ENCODE results near the gene TFG. TPM values are rescaled to one million over a fixed set of nuclear protein-coding genes. Genes with fewer than 3 reads are reported as not detected.

Gene TFG
- total and polyA plus RNA-seq, 8 donors: 28.5 to 49.5 (median 38.6) TPM

- ATAC-seq (no peak), DNase-seq (no peak), FAIRE-seq (no peak)
- no peaks in the 10 kb centered on the region for H3K27me3 ChIP-seq
- no peaks in the 10 kb centered on the region for H3K4me1 ChIP-seq
- intact Hi-C loops (cut with DNase I): no loop called here
- no peaks in the 10 kb centered on the region for H3K9me3 ChIP-seq
- no peak overlapping the region for H3K4me3 ChIP-seq
- H3K27ac ChIP-seq: no peak overlapping the region
- no peaks in the 10 kb centered on the region for H3K36me3 ChIP-seq
- no peak for TF ChIP-seq CTCF (IDR thresholded peaks at IDR 0.05)
- WGBS, 2 donors: 70 to 88% methylated on average over 2 of the region's 2 CpGs
These were observed 72.0 kb downstream of the TFG start for GRCh38 chr3:100781301-100781700.

- Histone ChIP-seq H3K27ac (no peak overlapping the region), H3K9me3 (no peaks in the 10 kb centered on the region), H3K4me1 (no peaks in the 10 kb centered on the region), H3K4me3 (no peak overlapping the region), H3K36me3 (no peaks in the 10 kb centered on the region), H3K27me3 (no peaks in the 10 kb centered on the region)
- DNase-seq: no peak
- no peak for FAIRE-seq
- TF ChIP-seq CTCF (IDR thresholded peaks at IDR 0.05): no peak
- WGBS, 2 donors: 35 to 47% methylated on average over 2 of the region's 2 CpGs
- ATAC-seq: no peak
- intact Hi-C loops (cut with DNase I): no loop called here
These were observed 73.1 kb downstream of the TFG start for GRCh38 chr3:100782348-100782747.

GRCh38 chr3:100782906-100783305 is 73.6 kb downstream of the TFG start:
- no peaks in the 10 kb centered on the region for H3K4me1 ChIP-seq
- no peaks in the 10 kb centered on the region for H3K27me3 ChIP-seq
- no peak overlapping the region for H3K27ac ChIP-seq
- intact Hi-C loops (cut with DNase I): no loop called here
- no peak for DNase-seq
- no peaks in the 10 kb centered on the region for H3K9me3 ChIP-seq
- no peak for FAIRE-seq
- 45 to 48% methylated on average over 3 of the region's 3 CpGs for WGBS, 2 donors
- H3K4me3 ChIP-seq: no peak overlapping the region
- no peak for ATAC-seq
- H3K36me3 ChIP-seq: no peaks in the 10 kb centered on the region
- TF ChIP-seq CTCF (IDR thresholded peaks at IDR 0.05): no peak

- Histone ChIP-seq H3K9me3 (no peaks in the 10 kb centered on the region), H3K27ac (no peak overlapping the region), H3K4me3 (no peak overlapping the region), H3K27me3 (no peaks in the 10 kb centered on the region), H3K36me3 (no peaks in the 10 kb centered on the region), H3K4me1 (no peaks in the 10 kb centered on the region)
- FAIRE-seq (no peak), DNase-seq (no peak), ATAC-seq (no peak)
- WGBS, 2 donors: 78 to 84% methylated on average over 3 of the region's 3 CpGs
- TF ChIP-seq CTCF (IDR thresholded peaks at IDR 0.05): no peak
- intact Hi-C loops (cut with DNase I): no loop called here
These were observed 74.3 kb downstream of the TFG start for GRCh38 chr3:100783619-100784018.

GRCh38 chr3:100789579-100789978 is 80.3 kb downstream of the TFG start:
- intact Hi-C loops (cut with DNase I): no loop called here
- Histone ChIP-seq H3K36me3 (no peaks in the 10 kb centered on the region), H3K4me3 (no peak overlapping the region), H3K4me1 (no peaks in the 10 kb centered on the region), H3K27me3 (no peaks in the 10 kb centered on the region), H3K9me3 (no peaks in the 10 kb centered on the region), H3K27ac (no peak overlapping the region)
- DNase-seq: no peak
- TF ChIP-seq CTCF (IDR thresholded peaks at IDR 0.05): no peak
- no peak for ATAC-seq
- no peak for FAIRE-seq
- 85 to 88% methylated on average over 2 of the region's 2 CpGs for WGBS, 2 donors
